ENCODE measurements around the gene TP53BP1.

Gene TP53BP1

DNA sequence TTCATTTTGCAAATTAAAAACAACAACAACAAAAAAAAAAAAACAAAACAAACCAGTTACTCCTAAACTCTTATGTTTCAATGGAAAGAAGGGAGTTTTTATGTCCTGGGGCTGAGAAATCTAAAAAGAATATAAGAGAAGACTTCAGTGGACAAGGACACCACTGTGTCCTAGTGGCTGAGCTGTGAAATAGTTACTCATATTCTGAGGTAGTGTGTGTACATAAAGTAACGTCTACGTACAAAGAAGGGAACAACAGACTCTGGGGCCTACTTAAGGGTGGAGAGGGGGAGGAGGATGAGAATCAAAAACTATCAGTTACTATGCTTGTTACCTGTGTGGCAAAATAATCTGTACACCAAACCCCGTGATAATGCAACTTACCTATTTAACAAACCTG is 6.0 kb upstream of the TP53BP1 start:
- Histone ChIP-seq H3K9me2 (ENCODE audit: low read depth, low read length) (no peaks in the 10 kb centered on the region), H3K36me3 (ENCODE audit: insufficient read depth, low read length) (no peaks in the 10 kb centered on the region), H3K27me3 (ENCODE audit: insufficient read depth, low read length) (no peaks in the 10 kb centered on the region), H3K4me1 (ENCODE audit: insufficient read depth, low read length, severe bottlenecking) (no peaks in the 10 kb centered on the region), H3K4me3 (ENCODE audit: low read depth, low read length, poor library complexity, severe bottlenecking) (no peak overlapping the region), H2AFZ (ENCODE audit: low read length) (no peak overlapping the region), H3K9ac (ENCODE audit: low read length) (no peak overlapping the region), H3K79me2 (ENCODE audit: insufficient read depth, low read length) (no peaks in the 10 kb centered on the region), H3K4me2 (ENCODE audit: low read length) (no peak overlapping the region), H3K27ac (ENCODE audit: low read depth, low read length, poor library complexity, severe bottlenecking) (no peak overlapping the region), H4K20me1 (ENCODE audit: insufficient read depth, low read length) (no peaks in the 10 kb centered on the region), H3K9me3 (ENCODE audit: low read length) (no peaks in the 10 kb centered on the region), H3F3A (ENCODE audit: insufficient read depth, low read length) (no peaks in the 10 kb centered on the region)
- no peak for TF ChIP-seq EZH2 (IDR thresholded peaks at IDR 0.05; ENCODE audit: borderline replicate concordance, low read length)
- TF ChIP-seq, protein P1, sequence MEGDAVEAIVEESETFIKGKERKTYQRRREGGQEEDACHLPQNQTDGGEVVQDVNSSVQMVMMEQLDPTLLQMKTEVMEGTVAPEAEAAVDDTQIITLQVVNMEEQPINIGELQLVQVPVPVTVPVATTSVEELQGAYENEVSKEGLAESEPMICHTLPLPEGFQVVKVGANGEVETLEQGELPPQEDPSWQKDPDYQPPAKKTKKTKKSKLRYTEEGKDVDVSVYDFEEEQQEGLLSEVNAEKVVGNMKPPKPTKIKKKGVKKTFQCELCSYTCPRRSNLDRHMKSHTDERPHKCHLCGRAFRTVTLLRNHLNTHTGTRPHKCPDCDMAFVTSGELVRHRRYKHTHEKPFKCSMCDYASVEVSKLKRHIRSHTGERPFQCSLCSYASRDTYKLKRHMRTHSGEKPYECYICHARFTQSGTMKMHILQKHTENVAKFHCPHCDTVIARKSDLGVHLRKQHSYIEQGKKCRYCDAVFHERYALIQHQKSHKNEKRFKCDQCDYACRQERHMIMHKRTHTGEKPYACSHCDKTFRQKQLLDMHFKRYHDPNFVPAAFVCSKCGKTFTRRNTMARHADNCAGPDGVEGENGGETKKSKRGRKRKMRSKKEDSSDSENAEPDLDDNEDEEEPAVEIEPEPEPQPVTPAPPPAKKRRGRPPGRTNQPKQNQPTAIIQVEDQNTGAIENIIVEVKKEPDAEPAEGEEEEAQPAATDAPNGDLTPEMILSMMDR (IDR thresholded peaks at IDR 0.05; ENCODE audit: low read length): no peak

DNA sequence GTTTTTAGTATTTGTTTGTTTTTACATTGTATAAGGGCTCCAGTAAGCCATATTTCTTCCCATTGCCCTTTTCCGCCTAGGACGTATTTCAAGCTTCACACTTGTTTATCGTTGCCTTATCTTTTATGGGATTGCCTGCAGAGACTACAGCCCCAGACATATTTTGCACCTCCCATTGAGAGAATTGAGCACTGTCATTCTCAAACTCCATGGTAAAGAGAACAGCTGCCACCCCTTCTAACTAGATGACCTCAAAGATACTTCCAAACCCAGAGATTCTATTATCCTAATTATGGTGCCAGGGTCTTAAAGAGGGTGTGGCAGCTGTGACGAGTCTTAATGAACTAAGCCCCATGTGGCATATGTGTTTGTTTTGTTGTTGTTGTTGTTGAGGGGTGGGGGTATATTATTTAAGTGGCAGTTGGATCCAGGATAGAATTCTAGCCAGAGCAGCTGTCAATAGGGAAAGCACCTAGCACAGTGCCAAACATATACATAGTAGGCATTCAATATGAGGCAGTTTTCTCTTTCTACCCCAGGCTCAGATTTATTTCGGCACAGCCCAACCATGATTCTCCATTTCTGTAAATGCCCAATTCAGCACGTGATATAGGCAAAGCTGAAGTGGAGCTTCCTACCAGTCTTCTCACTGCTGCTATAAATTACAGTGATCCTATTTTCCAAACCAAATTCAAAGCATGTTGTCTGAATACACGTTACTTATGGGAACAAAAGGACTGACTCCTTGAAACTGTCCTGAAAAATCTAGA is 932 bp upstream of the TP53BP1 start:
- peaks cover 24% of the 10 kb centered on the region; the same call in 1 of the 2 replicates for H3K36me3 ChIP-seq (ENCODE audit: insufficient read depth, low read length)
- H3K4me1 ChIP-seq (ENCODE audit: insufficient read depth, low read length, severe bottlenecking): peaks cover 14% of the 10 kb centered on the region
- H3K27ac ChIP-seq (ENCODE audit: low read depth, low read length, poor library complexity, severe bottlenecking): no peak overlapping the region
- no peaks in the 10 kb centered on the region for H3K79me2 ChIP-seq (ENCODE audit: insufficient read depth, low read length)
- no peaks in the 10 kb centered on the region for H3K9me3 ChIP-seq (ENCODE audit: low read length)
- no peaks in the 10 kb centered on the region for H3F3A ChIP-seq (ENCODE audit: insufficient read depth, low read length)
- peak overlapping the region; percentile 73 for H3K4me2 ChIP-seq (ENCODE audit: low read length)
- no peaks in the 10 kb centered on the region for H4K20me1 ChIP-seq (ENCODE audit: insufficient read depth, low read length)
- no peaks in the 10 kb centered on the region for H3K27me3 ChIP-seq (ENCODE audit: insufficient read depth, low read length)
- peak overlapping the region; percentile 72 for H3K4me3 ChIP-seq (ENCODE audit: low read depth, low read length, poor library complexity, severe bottlenecking)
- peak overlapping the region; percentile 60; the same call in 1 of the 2 replicates for H3K9ac ChIP-seq (ENCODE audit: low read length)
- TF ChIP-seq, protein P1 (IDR thresholded peaks at IDR 0.05; ENCODE audit: low read length): no peak
- TF ChIP-seq EZH2 (IDR thresholded peaks at IDR 0.05; ENCODE audit: borderline replicate concordance, low read length): no peak
- H3K9me2 ChIP-seq (ENCODE audit: low read depth, low read length): no peaks in the 10 kb centered on the region
- peak overlapping the region; percentile 97 for H2AFZ ChIP-seq (ENCODE audit: low read length)

DNA sequence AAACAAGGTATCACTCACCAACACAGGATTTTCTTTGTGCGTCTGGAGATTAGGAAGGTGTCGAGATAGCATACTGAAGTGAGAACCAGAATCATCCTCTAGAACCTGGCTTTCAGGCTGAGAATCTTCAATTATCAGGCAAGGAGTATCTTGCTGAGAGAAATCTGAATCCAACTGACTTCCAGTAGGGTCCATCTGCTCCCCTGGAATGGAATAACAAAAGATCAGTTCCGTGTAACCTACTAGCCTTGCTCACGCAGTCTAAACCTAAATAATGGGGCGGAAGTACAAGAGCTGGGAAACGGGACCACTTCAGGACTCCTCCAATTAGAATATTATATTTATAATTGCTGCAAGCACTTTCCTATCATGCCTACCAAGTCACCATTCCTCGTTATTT is 690 bp downstream of the TP53BP1 start:
- peak overlapping the region; percentile 60 for H3K9ac ChIP-seq (ENCODE audit: low read length)
- H3K9me2 ChIP-seq (ENCODE audit: low read depth, low read length): no peaks in the 10 kb centered on the region
- no peak overlapping the region for H2AFZ ChIP-seq (ENCODE audit: low read length)
- no peaks in the 10 kb centered on the region for H3F3A ChIP-seq (ENCODE audit: insufficient read depth, low read length)
- H3K36me3 ChIP-seq (ENCODE audit: insufficient read depth, low read length): peaks cover 41% of the 10 kb centered on the region
- peaks cover 14% of the 10 kb centered on the region for H3K4me1 ChIP-seq (ENCODE audit: insufficient read depth, low read length, severe bottlenecking)
- H3K4me3 ChIP-seq (ENCODE audit: low read depth, low read length, poor library complexity, severe bottlenecking): peak overlapping the region; percentile 72
- no peaks in the 10 kb centered on the region for H4K20me1 ChIP-seq (ENCODE audit: insufficient read depth, low read length)
- TF ChIP-seq, protein P1 (IDR thresholded peaks at IDR 0.05; ENCODE audit: low read length): no peak
- no peak for TF ChIP-seq EZH2 (IDR thresholded peaks at IDR 0.05; ENCODE audit: borderline replicate concordance, low read length)
- no peak overlapping the region for H3K27ac ChIP-seq (ENCODE audit: low read depth, low read length, poor library complexity, severe bottlenecking)
- no peaks in the 10 kb centered on the region for H3K79me2 ChIP-seq (ENCODE audit: insufficient read depth, low read length)
- H3K27me3 ChIP-seq (ENCODE audit: insufficient read depth, low read length): no peaks in the 10 kb centered on the region
- H3K9me3 ChIP-seq (ENCODE audit: low read length): no peaks in the 10 kb centered on the region
- H3K4me2 ChIP-seq (ENCODE audit: low read length): peak overlapping the region; percentile 73

All from OCI-LY1 (cell line).